Measurements from ENCODE around the gene KRT32. TPM values are rescaled to one million over a fixed set of nuclear protein-coding genes. Genes with fewer than 3 reads are reported as not detected.
"Not testable (repeated sequence)": the region's sequence is repeated elsewhere in the genome, so short reads cannot be mapped to it uniquely, and the experiment has no call there.

KRT32 gene
- total and polyA plus RNA-seq, 7 donors: 0.12 to 0.31 (median 0.15) TPM; not detected in 4

- H3K27me3 ChIP-seq (ENCODE audit: insufficient read depth in 3 of 3, low read length in 2 of 3): peaks cover 2 to 3% (median 2%) of the 10 kb centered on the region in 3 donors
- no peaks in the 10 kb centered on the region for H3K4me1 ChIP-seq
- H3K36me3 ChIP-seq (ENCODE audit: insufficient read depth in 1 of 2, low read depth in 1 of 2): no peaks in the 10 kb centered on the region
- no peak for DNase-seq
- intact Hi-C loops (cut with DNase I): no loop called here
- TF ChIP-seq CTCF (IDR thresholded peaks at IDR 0.05): no peak
- no peak overlapping the region for H3K27ac ChIP-seq
- H3K9me3 ChIP-seq: no peaks in the 10 kb centered on the region
- ATAC-seq: no peak
- H3K4me3 ChIP-seq: no peak overlapping the region
- WGBS, 3 donors: 37 to 54% (median 46%) methylated on average over 4 of the region's 4 CpGs
Observed at GRCh38 chr17:41434005-41434404, 33.2 kb downstream of the KRT32 start.

- DNase-seq: no peak
- ATAC-seq: no peak
- Histone ChIP-seq H3K9me3 (no peaks in the 10 kb centered on the region), H3K4me1 (no peaks in the 10 kb centered on the region), H3K4me3 (no peak overlapping the region), H3K36me3 (ENCODE audit: insufficient read depth in 1 of 2, low read depth in 1 of 2) (no peaks in the 10 kb centered on the region), H3K27me3 (ENCODE audit: insufficient read depth in 3 of 3, low read length in 2 of 3) (peaks cover 2 to 3% (median 2%) of the 10 kb centered on the region in 3 donors), H3K27ac (no peak overlapping the region)
- intact Hi-C loops (cut with DNase I): no loop called here
- TF ChIP-seq CTCF (IDR thresholded peaks at IDR 0.05): no peak
- 55 to 58% (median 58%) methylated on average over 4 of the region's 4 CpGs for WGBS, 3 donors
Observed at GRCh38 chr17:41433586-41433985, 33.6 kb downstream of the KRT32 start.

- H3K36me3 ChIP-seq (ENCODE audit: insufficient read depth in 1 of 2, low read depth in 1 of 2); H3K4me3 ChIP-seq; intact Hi-C loops (cut with DNase I); DNase-seq; H3K9me3 ChIP-seq; H3K27ac ChIP-seq; H3K27me3 ChIP-seq (ENCODE audit: insufficient read depth in 3 of 3, low read length in 2 of 3); H3K4me1 ChIP-seq; ATAC-seq: not testable (repeated sequence)
- WGBS, 3 donors: 79 to 83% (median 80%) methylated on average over 9 of the region's 9 CpGs
Observed at GRCh38 chr17:41430376-41430775, 36.8 kb downstream of the KRT32 start.

- 64 to 72% (median 65%) methylated on average over 7 of the region's 7 CpGs for WGBS, 3 donors
- intact Hi-C loops (cut with DNase I): no loop called here
- Histone ChIP-seq H3K27ac (no peak overlapping the region), H3K27me3 (ENCODE audit: insufficient read depth in 3 of 3, low read length in 2 of 3) (peaks cover 0 to 3% (median 2%) of the 10 kb centered on the region in 3 donors), H3K36me3 (ENCODE audit: insufficient read depth in 1 of 2, low read depth in 1 of 2) (no peaks in the 10 kb centered on the region), H3K4me3 (no peak overlapping the region), H3K9me3 (no peaks in the 10 kb centered on the region), H3K4me1 (no peaks in the 10 kb centered on the region)
- TF ChIP-seq CTCF (IDR thresholded peaks at IDR 0.05): no peak
- ATAC-seq (no peak), DNase-seq (no peak)
Observed at GRCh38 chr17:41429667-41430066, 37.5 kb downstream of the KRT32 start.

GRCh38 chr17:41428591-41429291, 38.4 kb downstream of the KRT32 start:
- H3K9me3 ChIP-seq: no peaks in the 10 kb centered on the region
- H3K4me1 ChIP-seq: no peaks in the 10 kb centered on the region
- intact Hi-C loops (cut with DNase I): no loop called here
- 44 to 56% (median 44%) methylated on average over 4 of the region's 4 CpGs for WGBS, 3 donors
- no peaks in the 10 kb centered on the region for H3K36me3 ChIP-seq (ENCODE audit: insufficient read depth in 1 of 2, low read depth in 1 of 2)
- no peak for TF ChIP-seq CTCF (IDR thresholded peaks at IDR 0.05)
- ATAC-seq: no peak
- DNase-seq: no peak
- peaks cover 0 to 3% (median 2%) of the 10 kb centered on the region in 3 donors for H3K27me3 ChIP-seq (ENCODE audit: insufficient read depth in 3 of 3, low read length in 2 of 3)
- no peak overlapping the region for H3K4me3 ChIP-seq
- H3K27ac ChIP-seq: no peak overlapping the region

Measured in psoas muscle (tissue), 8 donors.